K562 (cell line): Measurements from ENCODE around the gene TUFM. TPM values are rescaled to one million over a fixed set of nuclear protein-coding genes. Genes with fewer than 3 reads are reported as not detected.
A peak's percentile ranks its signal among the peaks of the same experiment; 100 is the strongest.

Experiments used
- ATF7 ChIP-seq: fragments of 450-650 bp; IDR thresholded peaks from 2 replicates; pipeline ENCODE4 v1.7.1; 2014; ENCODE audit warnings: mild to moderate bottlenecking, moderate library complexity
- CHD2 ChIP-seq: IDR thresholded peaks from 2 replicates; pipeline ENCODE4 v1.6.1; 2011; ENCODE audit warnings: low read depth, low read length
- COPS2 ChIP-seq: fragments of 450-650 bp; conservative IDR thresholded peaks from 2 replicates; pipeline ENCODE4 v1.6.1; 2016; ENCODE audit warnings: mild to moderate bottlenecking, moderate library complexity
- CREB1 ChIP-seq, 2 experiments: sonication (generic) in 1 of 2; formaldehyde crosslinking in 1 of 2; IDR thresholded peaks; 2 replicates each; pipeline versions ENCODE4 v1.6.1 to v1.8.0; 2012 to 2022; ENCODE audit warnings: inconsistent platforms in 1 of 2, mild to moderate bottlenecking in 1 of 2, missing genetic modification reagents in 1 of 2, moderate library complexity in 1 of 2
- ELF4 ChIP-seq: fragments of 450-650 bp; formaldehyde crosslinking; IDR thresholded peaks from 2 replicates; pipeline ENCODE4 v1.4.0; 2022; ENCODE audit warnings: missing genetic modification characterization
- EP400 ChIP-seq: fragments of 450-650 bp; IDR thresholded peaks from 2 replicates; pipeline ENCODE4 v1.6.1; 2017; ENCODE audit warnings: antibody characterized with exemption, mild to moderate bottlenecking, moderate library complexity
- EWSR1 ChIP-seq: fragments of 450-650 bp; IDR thresholded peaks from 2 replicates; pipeline ENCODE4 v1.6.1; 2018; ENCODE audit warnings: borderline replicate concordance, mild to moderate bottlenecking, low read depth, moderate library complexity; ENCODE audit not compliant: partially characterized antibody
- FOSL1 ChIP-seq: fragments of 200-800 bp; sonication (Bioruptor generic); conservative IDR thresholded peaks from 2 replicates; pipeline ENCODE4 v1.6.1; 2016; ENCODE audit warnings: missing genetic modification characterization, missing compliant biosample characterization
- FOXJ2 ChIP-seq: fragments of 200-800 bp; sonication (Bioruptor generic); IDR thresholded peaks from 2 replicates; pipeline ENCODE4 v1.6.1; 2016; ENCODE audit warnings: missing genetic modification characterization, missing compliant biosample characterization
- GABPA ChIP-seq: fragments of 200-800 bp; sonication (Bioruptor generic); conservative IDR thresholded peaks from 2 replicates; pipeline ENCODE4 v1.6.1; 2016; ENCODE audit warnings: low read depth, missing genetic modification characterization, missing compliant biosample characterization
- GMEB1 ChIP-seq: fragments of 250-450 bp; sonication (Bioruptor Pico); IDR thresholded peaks from 2 replicates; pipeline ENCODE4 v1.4.0; 2020; ENCODE audit warnings: mild to moderate bottlenecking
- IFI16 ChIP-seq: fragments of 250-450 bp; sonication (Bioruptor Pico); IDR thresholded peaks from 2 replicates; pipeline ENCODE4 v2.1.2; 2022; ENCODE audit warnings: mild to moderate bottlenecking, inconsistent platforms
- JUND ChIP-seq, 2 experiments: IDR thresholded peaks; 2 replicates in 1 of 2; 3 replicates in 1 of 2; pipeline ENCODE4 v1.6.1; 2011; ENCODE audit warnings: borderline replicate concordance in 2 of 2, low read depth in 2 of 2, low read length in 2 of 2, improper control_type of control experiment in 1 of 2, missing biosample characterization in 1 of 2, missing genetic modification characterization in 1 of 2, missing genetic modification reagents in 1 of 2
- KLF6 ChIP-seq: fragments of 250-450 bp; sonication (Bioruptor Pico); IDR thresholded peaks from 2 replicates; pipeline ENCODE4 v1.4.0; 2020; ENCODE audit warnings: mild to moderate bottlenecking, moderate library complexity, borderline replicate concordance
- MYC ChIP-seq, 2 experiments: fragments of 250-450 bp in 1 of 2; sonication (Bioruptor Pico) in 1 of 2; IDR thresholded peaks; 2 replicates each; pipeline versions ENCODE4 v1.5.1 to v1.6.1; 2012 to 2021; ENCODE audit warnings: low read depth in 2 of 2, borderline replicate concordance in 1 of 2, improper control_type of control experiment in 1 of 2, low read length in 1 of 2, mild to moderate bottlenecking in 1 of 2, moderate library complexity in 1 of 2
- PML ChIP-seq: IDR thresholded peaks from 2 replicates; pipeline ENCODE4 v1.6.1; 2012; ENCODE audit warnings: low read length, inconsistent platforms
- RBBP5 ChIP-seq: fragments of 200-600 bp; sonication (generic); IDR thresholded peaks from 2 replicates; pipeline ENCODE4 v1.6.1; 2012; ENCODE audit warnings: borderline replicate concordance, mild to moderate bottlenecking, low read length, control low read depth, inconsistent platforms; ENCODE audit not compliant: insufficient read depth, poor library complexity, severe bottlenecking
- SIN3A ChIP-seq, 2 experiments: fragments of 150-350 bp in 1 of 2; IDR thresholded peaks; 2 replicates each; pipeline ENCODE4 v1.6.1; 2011 to 2016; ENCODE audit warnings: borderline replicate concordance in 2 of 2, low read depth in 2 of 2, low read length in 2 of 2, mild to moderate bottlenecking in 2 of 2, moderate library complexity in 2 of 2; ENCODE audit not compliant: control insufficient read depth in 1 of 2
- SMAD1 ChIP-seq: fragments of 150-350 bp; IDR thresholded peaks from 2 replicates; pipeline ENCODE4 v1.6.1; 2014; ENCODE audit warnings: low read length, low read depth; ENCODE audit not compliant: partially characterized antibody
- TCFL5 ChIP-seq: fragments of 250-450 bp; sonication (Bioruptor Pico); conservative IDR thresholded peaks from 2 replicates; pipeline ENCODE4 v1.6.1; 2021; ENCODE audit warnings: mild to moderate bottlenecking, moderate library complexity, matching md5 sums
- TOE1 ChIP-seq, 2 experiments: fragments of 450-650 bp in 1 of 2; sonication (generic) in 1 of 2; formaldehyde crosslinking in 1 of 2; IDR thresholded peaks; 2 replicates each; pipeline versions ENCODE4 v1.7.1 to v1.8.0; 2016 to 2022; ENCODE audit warnings: borderline replicate concordance in 2 of 2, mild to moderate bottlenecking in 2 of 2, antibody characterized with exemption in 1 of 2, inconsistent platforms in 1 of 2, low read depth in 1 of 2, missing genetic modification reagents in 1 of 2, moderate library complexity in 1 of 2
- ZBTB8A ChIP-seq: fragments of 450-650 bp; IDR thresholded peaks from 2 replicates; pipeline ENCODE4 v1.6.1; 2018; ENCODE audit warnings: mild to moderate bottlenecking, moderate library complexity; ENCODE audit not compliant: partially characterized antibody
- polyA plus RNA-seq, 8 experiments: library from polyadenylated mRNA; depleted of rRNA in 4 of 8; stranded (reverse) in 5 of 8; unstranded in 3 of 8; fragments of >200 nt; fragmentation: Nextera tagmentation in 2 of 8; fragmentation: Illumina TruSeq in 1 of 8; extraction: Ambion mirVana in 2 of 8; extraction: Trizol in 1 of 8; gene quantifications; 2 replicates each; pipeline versions ENCODE4 v1.2.1 to v1.2.3, GENCODE V29; 2011 to 2014; ENCODE audit warnings: inconsistent platforms in 1 of 8, missing spikeins in 1 of 8
- total RNA-seq, 7 experiments: library from RNA; depleted of rRNA in 6 of 7; stranded (reverse); fragments of >200 nt in 6 of 7; fragmentation: Illumina TruSeq in 2 of 7; extraction: Trizol in 2 of 7; gene quantifications; 2 replicates each; pipeline versions ENCODE4 v1.2.1 to v1.2.3, GENCODE V29; 2011 to 2021; ENCODE audit warnings: low replicate concordance in 1 of 7

The TUFM gene
- total and polyA plus RNA-seq, 9 of the 15 experiments (the other 6 are each of a cell fraction or from before 2014, with no cell fraction given), result 34.1 to 434 (median 256) TPM

- TF ChIP-seq EWSR1, result no peak
- no peak for TF ChIP-seq COPS2
- TF ChIP-seq MYC (IDR thresholded peaks at IDR 0.05; ENCODE audit: low read depth, low read length), result peak; percentile 78
- TF ChIP-seq MYC (CRISPR knock-in tag; IDR thresholded peaks at IDR 0.05; ENCODE audit: borderline replicate concordance, low read depth), result 0 out of 2 replicates have a peak, but pooled peaks have one; percentile 35
- peak; percentile 80 for TF ChIP-seq GABPA (tag)
- peak; percentile 40 to 75; a peak in 2 of 4 replicates for TF ChIP-seq SIN3A (IDR thresholded peaks at IDR 0.05; ENCODE audit: borderline replicate concordance in 2 of 2, control insufficient read depth in 1 of 2, low read depth in 2 of 2, low read length in 2 of 2)
- no peak for TF ChIP-seq IFI16 (CRISPR knock-in tag)
- TF ChIP-seq CHD2, result peak; percentile 87
- TF ChIP-seq TCFL5 (CRISPR knock-in tag), result no peak
- TF ChIP-seq FOXJ2, result 0 out of 2 replicates have a peak, but pooled peaks have one; percentile 36
- peak; percentile 45 for TF ChIP-seq SMAD1
- 0 out of 2 replicates have a peak, but pooled peaks have one; percentile 54 for TF ChIP-seq KLF6 (CRISPR knock-in tag)
- no peak; the same call in 1 of the 2 replicates for TF ChIP-seq CREB1 (IDR thresholded peaks at IDR 0.05)
- TF ChIP-seq CREB1 (CRISPR knock-in tag; IDR thresholded peaks at IDR 0.05), result 0 out of 2 replicates have a peak, but pooled peaks have one; percentile 18
- TF ChIP-seq ELF4 (CRISPR knock-in tag), result peak; percentile 87; the same call in 1 of the 2 replicates
- peak; percentile 87 for TF ChIP-seq GMEB1 (CRISPR knock-in tag)
- TF ChIP-seq JUND (IDR thresholded peaks at IDR 0.05; ENCODE audit: borderline replicate concordance, low read depth, low read length), result peak; percentile 85
- TF ChIP-seq JUND (tag; IDR thresholded peaks at IDR 0.05; ENCODE audit: borderline replicate concordance, low read depth, low read length), result peak; percentile 59; the same call in 1 of the 3 replicates
- peak; percentile 86 for TF ChIP-seq TOE1 (IDR thresholded peaks at IDR 0.05; ENCODE audit: borderline replicate concordance)
- no peak; the same call in 1 of the 2 replicates for TF ChIP-seq TOE1 (CRISPR knock-in tag; IDR thresholded peaks at IDR 0.05; ENCODE audit: borderline replicate concordance, low read depth)
- no peak for TF ChIP-seq ZBTB8A
- peak; percentile 93 for TF ChIP-seq EP400
- peak; percentile 76 for TF ChIP-seq PML
- TF ChIP-seq FOSL1, result peak; percentile 79
- peak; percentile 77; the same call in 1 of the 2 replicates for TF ChIP-seq ATF7
- TF ChIP-seq RBBP5, result peak; percentile 71
Measured at GRCh38 chr16:28823873-28824716, 22.1 kb downstream of the TUFM start (continued).
